Upper lobe of left lung (tissue), 4 donors: ENCODE results near the gene PRKCA.

Source experiments
- EP300 ChIP-seq, 4 donors: sonication (generic); formaldehyde crosslinking; IDR thresholded peaks; one replicate each; pipeline ENCODE4 v1.5.1; 2017; ENCODE audit warnings: antibody characterized with exemption in 4 of 4, control low read depth in 2 of 4
- TF ChIP-seq, protein P1 (sequence below), 6 experiments: fragments of 450-650 bp in 4 of 6; fragments of 200-600 bp in 2 of 6; sonication (generic) in 2 of 6; IDR thresholded peaks; one replicate each; pipeline ENCODE4 v1.5.1; 2016 to 2019; ENCODE audit warnings: antibody characterized with exemption in 6 of 6

GRCh38 chr17:66543526-66543925 is 241.1 kb downstream of the PRKCA start:
- TF ChIP-seq, protein P1, sequence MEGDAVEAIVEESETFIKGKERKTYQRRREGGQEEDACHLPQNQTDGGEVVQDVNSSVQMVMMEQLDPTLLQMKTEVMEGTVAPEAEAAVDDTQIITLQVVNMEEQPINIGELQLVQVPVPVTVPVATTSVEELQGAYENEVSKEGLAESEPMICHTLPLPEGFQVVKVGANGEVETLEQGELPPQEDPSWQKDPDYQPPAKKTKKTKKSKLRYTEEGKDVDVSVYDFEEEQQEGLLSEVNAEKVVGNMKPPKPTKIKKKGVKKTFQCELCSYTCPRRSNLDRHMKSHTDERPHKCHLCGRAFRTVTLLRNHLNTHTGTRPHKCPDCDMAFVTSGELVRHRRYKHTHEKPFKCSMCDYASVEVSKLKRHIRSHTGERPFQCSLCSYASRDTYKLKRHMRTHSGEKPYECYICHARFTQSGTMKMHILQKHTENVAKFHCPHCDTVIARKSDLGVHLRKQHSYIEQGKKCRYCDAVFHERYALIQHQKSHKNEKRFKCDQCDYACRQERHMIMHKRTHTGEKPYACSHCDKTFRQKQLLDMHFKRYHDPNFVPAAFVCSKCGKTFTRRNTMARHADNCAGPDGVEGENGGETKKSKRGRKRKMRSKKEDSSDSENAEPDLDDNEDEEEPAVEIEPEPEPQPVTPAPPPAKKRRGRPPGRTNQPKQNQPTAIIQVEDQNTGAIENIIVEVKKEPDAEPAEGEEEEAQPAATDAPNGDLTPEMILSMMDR (IDR thresholded peaks at IDR 0.05): no peak
- TF ChIP-seq EP300 (IDR thresholded peaks at IDR 0.05): no peak
